Measurements from ENCODE around the gene KLF16.
"Not testable (repeated sequence)": the region's sequence is repeated elsewhere in the genome, so short reads cannot be mapped to it uniquely, and the experiment has no call there.

KLF16 gene

DNA sequence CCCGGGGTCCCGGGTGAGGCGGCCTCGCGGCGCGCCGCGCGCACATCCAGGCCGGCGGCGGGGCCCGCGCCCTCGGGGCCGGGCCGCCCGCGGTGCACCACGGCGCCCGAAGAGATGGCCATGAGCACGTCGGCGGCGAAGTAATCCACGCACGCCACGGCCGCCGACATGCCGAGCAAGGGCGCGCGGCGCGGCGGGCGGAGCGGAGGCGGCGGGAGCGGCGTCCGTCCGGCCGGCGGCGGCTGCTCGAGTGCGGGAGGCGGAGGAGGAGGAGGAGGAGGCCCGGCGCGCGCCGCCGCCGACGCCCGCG lies at the start of gene KLF16:
Gene KLF16 (minus strand): TSS at position 252 of the 310 bp plus-strand sequence. CDS start 82 bp downstream, at position 170.
- DNase-seq = no peak

DNA sequence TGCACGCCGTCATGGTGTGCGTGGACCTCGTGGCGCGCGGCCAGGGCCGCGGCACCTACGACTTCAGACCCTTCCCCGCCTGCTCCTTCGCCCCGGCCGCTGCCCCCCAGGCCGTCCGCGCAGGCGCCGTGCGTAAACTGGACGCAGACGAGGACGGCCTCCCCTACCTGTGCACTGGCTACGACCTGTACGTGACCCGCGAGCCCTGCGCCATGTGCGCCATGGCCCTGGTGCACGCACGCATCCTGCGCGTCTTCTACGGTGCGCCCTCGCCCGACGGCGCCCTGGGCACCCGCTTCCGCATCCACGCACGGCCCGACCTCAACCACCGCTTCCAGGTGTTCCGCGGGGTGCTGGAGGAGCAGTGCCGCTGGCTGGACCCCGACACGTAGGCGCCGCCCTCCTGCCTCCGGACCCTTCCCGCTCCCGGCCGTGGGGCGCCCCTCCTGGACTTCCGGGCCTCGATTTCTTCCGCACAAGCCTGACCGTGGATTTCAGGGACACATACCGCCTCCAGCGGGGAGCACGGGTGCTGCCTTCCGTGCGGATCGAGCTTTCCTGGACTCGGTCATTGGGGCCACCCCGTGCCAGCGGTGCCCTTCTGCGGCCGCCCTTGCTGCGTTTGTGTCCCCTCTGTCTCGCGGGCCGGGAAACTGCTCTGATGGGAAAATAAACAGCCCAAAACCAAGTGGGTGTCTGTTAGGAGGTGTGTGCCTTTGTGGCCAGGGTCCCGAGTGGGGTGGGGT lies 49.6 kb upstream of the KLF16 start:
- no peak for DNase-seq

DNA sequence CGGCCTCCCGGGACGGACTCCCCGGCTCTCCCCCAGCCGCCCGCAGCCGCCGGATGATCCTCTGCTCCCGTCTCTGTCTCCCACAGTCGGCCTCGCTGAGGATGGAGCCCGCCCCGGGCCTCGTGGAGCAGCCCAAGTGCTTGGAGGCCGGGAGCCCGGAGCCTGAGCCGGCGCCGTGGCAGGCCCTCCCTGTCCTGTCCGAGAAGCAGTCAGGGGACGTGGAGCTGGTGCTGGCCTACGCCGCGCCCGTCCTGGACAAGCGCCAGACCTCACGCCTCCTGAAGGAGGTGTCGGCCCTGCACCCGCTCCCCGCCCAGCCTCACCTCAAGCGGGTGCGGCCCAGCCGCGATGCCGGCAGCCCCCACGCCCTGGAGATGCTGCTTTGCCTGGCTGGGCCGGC lies 48.6 kb upstream of the KLF16 start:
- no peak for DNase-seq

DNA sequence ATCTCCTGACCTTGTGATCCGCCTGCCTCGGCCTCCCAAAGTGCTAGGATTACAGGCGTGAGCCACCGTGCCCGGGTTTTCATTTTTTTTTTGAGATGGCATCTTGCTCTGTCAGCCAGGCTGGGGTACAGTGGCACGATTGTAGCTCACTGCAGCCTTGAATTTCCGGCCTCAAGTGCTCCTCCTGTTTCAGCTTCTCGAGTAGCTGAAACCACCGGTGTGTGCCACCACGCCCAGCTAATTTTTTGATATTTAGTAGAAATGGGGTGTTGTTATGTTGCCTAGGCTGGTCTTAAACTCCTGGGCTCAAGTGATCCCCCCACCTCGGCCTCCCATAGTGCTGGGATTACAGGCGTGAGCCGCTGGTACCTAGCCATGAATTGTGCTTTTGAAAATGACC lies 47.7 kb upstream of the KLF16 start:
- no peak for DNase-seq

DNA sequence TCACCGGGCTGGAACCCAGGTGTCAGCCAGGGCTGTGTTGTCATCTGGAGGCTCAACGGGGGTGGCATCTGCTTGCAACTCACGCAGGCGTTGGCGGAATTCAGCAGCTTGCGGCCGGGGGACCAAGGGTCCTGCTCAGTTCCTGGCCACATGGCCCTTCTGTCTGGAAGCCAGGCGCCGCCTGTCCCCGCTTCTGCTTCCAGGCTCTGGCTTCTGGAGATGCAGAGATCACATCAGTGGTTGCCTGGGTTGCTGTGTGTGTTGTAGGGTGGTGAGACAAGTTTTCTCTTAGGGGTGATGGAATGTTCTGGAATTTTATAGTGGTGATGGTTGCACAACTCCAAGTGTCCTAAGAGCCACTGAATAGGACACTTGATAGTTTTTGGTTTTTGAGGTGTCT lies 46.8 kb upstream of the KLF16 start:
- peak in 6 of 56 donors; percentile 8 to 31 (median 17) for DNase-seq

DNA sequence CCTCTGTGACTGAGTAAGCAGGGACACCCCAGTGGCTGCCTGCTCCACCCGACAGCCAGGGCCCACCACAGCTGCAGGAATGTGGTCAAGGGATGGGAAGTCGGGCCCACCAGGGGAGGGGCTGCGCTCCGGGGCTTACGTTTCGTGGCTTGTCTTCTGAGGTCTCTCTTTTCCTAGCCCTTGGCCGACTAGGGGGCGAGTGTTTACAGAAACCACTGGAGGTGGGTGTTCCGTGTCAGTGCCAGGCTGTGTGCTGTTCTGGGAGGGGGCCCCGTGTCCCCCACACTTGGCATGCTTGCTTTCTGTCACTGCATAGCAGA lies 46.3 kb upstream of the KLF16 start:
- no peak for DNase-seq

DNA sequence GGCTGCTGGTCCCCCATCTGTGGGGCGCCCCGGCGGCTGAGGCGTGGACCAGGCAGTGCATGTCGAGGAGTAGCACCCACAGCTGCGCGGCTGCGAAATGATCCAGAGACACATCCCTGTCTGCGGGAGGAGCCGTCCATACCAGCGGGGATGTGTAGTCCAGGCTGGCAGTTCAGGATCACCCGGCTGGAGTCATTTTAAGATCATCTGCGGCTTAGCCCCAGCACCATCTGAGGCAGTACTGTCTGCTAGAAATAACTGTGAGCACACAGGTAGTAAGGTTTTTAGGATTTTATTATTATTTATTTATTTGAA lies 44.9 kb upstream of the KLF16 start:
- peak in 4 of 56 donors; percentile 26 to 56 (median 40) for DNase-seq

DNA sequence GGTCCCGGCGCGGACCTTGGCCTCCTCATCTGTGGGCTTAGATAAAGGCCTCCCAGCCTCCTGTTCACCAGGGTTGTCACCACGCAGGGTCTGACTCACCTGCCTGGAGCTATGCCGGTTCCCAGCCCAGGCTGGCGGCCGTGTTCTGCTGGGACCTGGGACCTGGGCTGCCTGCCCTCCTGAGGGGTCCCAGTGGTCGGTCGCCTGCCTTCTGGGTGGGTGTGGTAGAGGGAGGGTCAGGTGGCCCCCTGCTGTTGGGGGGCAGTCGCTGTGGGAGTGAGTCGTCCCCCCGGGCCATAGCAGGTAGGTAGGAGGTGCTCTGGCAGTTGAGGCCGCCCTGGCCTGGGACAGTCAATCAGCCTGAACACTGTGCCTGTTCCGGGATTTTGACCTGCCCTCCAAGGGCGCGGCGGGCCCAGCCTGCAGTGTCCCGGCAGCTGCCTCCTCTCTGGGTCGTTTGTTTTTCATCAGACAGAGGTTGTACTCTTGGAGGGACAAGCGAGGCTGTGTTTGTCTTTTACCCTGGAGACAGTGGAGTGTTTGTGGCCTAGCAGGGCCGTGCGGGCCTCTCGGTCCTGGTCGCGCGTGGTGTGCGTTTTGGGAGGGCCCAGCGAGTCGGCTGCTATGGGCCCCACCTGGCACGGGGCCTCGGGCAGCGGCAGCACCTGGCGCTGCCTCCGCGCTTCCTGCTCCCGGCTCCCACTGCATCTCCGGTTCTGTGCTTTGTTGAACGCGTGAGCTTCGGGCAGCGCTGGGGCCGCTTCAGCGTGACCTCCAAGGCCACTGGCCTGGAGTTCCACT lies 44.4 kb upstream of the KLF16 start:
- DNase-seq = peak in 28 of 56 donors; percentile 4 to 61 (median 38)

DNA sequence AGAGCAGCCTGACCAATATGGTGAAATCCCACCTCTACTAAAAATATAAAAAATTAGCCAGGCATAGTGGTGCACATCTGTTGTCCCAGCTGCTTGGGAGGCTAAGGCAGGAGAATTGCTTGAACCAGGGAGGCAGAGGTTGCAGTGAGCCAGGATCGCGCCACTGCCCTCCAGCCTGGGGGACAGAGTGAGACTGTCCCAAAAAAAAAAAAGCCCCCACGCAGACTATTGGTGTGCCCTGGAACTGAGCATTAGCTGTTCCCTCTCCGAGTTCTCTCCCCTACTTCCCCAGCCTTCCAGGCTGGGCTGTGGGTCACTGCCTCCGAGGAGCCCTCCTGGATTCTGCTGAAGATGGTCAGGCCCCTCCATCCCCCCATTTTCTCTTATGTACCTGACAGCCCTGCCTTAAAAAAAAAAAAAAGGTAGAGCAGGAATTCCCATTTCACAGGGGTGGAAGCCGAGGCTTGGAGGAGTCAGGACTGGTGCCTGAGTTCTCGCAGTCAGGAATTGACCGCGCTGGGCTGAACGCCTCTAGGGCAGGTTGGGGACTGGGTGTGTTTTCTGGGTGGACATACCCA lies 43.7 kb upstream of the KLF16 start:
- DNase-seq = no peak

DNA sequence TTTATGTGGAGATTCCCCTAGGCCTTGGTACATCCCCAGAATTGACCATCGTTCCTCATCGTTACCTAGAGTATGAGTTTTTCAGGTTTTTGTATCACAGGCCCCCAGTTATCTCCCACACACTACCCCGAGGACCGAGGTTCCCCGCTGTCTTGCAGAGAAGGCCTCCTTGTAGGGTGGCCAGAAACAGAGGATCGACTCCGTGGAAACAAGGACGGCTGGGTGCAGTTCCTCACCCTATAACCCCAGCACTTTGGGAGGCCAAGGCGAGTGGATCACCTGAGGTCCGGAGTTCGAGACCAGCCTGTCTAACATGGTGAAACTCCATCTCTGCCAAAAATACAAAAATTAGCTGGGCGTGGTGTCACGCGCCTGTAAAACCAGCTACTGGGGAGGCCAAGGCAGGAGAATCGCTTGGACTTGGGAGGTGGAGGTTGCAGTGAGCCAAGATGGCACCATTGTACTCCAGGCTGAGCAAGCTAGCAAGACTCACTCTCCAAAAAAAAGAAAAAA lies 42.5 kb upstream of the KLF16 start:
- DNase-seq = peak in 1 of 56 donors; percentile 48

DNA sequence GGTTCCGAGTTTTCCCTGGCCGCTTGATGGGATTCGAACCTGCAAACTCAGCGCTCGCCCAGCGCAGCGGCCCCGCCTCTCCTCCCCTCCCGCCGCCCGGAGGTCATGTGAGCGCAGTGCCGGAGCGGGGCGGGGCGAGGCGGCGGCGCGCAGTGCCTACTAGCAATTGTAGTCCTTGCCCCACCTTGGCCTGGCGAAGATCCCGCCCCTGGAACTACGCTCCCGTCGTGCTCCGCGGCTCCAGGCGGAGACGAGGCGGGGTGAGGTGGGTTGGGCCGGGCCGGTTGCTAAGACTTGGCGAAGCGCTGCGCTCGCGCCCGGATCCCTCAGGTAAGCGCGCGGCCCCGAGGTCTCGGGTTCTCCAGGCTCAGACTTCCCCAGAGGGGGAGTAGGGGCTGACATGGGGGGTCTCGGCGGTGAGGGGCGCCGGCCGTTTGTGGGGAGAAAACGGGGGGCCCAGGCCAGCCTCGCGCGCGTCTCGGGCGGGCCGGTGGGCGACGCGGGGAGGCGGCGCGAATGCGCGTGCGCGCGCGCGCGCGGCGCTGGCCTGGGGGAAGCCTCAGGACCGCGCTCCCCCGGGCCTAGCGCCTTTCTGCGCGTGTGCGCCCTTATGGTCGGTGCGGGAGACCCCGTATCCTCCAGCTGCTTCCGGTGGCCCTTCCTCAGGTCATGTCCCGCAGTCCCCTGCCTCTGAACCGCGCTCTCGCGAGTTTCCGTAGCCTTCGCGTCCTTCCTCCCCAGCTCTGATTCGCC lies 41.9 kb upstream of the KLF16 start, which contains the start of the genes ADAT3 and SCAMP4:
Gene ADAT3 (plus strand): TSS at position 290 of the 753 bp plus-strand sequence. CDS start 6,649 bp downstream, outside the sequence.
Gene SCAMP4 (plus strand): TSS at position 290 of the 753 bp plus-strand sequence. CDS start 9,621 bp downstream, outside the sequence.
- peak; percentile 73 to 99 (median 97) for DNase-seq

DNA sequence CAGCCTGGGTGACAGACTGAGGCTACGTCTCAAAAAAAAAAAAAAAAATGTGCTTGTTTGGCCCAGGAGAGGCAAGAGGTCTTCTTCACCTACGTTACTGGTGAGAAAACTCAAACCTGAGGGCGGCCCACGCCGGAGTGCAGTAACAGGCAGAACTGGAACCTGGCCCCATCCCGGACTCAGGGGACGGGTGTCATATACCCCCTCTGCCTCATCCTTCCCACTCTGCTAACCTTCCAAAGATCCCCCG lies 41.4 kb upstream of the KLF16 start:
- no peak for DNase-seq

DNA sequence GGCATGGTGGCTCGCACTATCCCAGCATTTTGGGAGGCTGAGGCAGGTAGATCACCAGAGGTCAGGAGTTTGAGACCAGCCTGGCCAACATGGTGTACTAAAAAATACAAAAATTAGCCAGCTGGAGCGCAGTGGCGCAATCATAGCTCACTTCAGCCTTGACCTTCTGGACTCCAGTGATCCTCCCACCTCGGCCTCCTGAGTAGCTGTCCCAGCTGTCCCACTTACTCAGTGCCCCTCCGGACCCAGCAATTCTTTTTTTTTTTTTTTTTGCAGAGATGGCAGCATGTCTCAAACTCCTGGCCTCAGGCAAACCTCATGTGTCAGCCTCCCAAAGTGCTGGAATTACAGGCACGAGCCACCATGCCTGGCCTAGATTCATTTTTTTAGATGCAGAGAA lies 39.5 kb upstream of the KLF16 start:
- no peak for DNase-seq

DNA sequence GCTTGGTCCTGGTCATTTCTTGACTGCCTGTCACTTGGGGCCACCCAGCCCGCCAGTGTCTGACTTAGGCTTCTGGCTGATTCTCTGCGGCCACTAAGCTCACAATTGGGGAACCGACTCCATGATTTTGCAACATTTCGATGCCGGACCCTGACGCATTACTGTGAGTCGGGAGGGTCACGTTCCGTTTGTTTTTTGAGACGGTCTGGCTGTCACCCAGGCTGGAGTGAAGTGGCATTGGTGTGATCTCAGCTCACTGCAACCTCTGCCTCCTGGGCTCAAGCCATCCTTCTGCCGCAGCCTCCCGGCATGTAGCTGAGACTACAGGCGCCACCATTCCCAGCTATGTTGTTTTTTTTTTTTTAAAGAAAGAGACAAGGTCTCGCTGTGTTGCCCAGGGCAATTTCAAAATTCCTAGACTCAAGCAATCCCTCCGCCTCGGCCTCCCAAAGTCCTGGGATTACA lies 38.6 kb upstream of the KLF16 start:
- peak in 11 of 56 donors; percentile 6 to 38 (median 23) for DNase-seq

DNA sequence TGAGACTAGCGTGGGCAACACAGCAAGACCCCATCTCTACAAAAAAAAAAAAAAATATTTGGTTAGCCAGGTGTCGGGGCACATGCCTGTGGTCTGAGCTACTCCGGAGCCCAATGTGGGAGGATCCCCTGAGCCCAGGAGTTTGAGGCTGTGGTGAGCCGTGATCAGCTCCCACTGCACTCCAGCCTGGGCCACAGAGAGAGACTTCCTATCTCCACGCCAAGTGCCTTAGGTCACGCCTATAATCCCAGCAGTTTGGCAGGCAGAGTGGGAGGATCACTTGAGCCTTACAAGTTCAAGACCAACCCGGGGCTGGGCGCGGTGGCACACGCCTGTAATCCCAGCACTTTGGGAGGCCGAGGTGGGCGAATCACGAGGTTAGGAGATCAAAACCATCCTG lies 33.1 kb upstream of the KLF16 start:
- DNase-seq = no peak

DNA sequence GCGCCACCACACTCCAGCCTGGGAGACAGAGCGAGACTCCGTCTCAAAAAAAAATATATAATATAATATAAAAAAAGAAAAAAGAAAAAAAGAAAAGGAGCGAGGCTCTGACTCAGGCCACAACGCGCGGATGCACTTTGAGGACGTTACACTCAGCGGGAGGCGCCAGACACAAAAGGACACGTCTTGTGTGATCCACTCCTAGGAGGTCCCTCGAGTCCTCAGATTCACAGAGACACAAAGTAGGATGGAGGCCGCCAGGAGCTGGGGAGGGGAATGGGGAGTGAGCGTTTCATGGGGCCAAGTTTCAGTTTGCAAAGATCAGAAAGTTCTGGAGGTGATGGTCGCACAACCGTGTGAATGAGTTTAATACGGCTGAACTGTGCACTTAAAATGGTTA lies 30.4 kb upstream of the KLF16 start:
- no peak for DNase-seq

DNA sequence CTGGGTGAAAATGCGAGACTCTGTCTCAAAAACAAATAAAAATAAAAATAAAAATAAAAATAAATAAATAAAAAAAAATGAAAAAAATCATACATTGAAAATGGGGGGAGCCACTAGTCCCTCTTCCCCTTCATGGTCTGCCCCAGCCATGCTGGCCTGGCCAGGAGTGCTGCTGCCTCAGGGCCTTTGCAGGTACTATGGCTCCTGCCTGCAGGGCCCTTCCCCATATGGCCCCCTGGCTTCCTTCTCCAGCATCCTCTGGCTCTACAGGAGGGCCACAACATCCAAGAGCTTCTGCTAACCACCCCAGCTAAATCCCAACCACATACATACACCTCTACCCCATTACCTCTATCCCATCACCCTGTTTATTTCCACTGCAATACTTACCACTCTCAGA lies 26.5 kb upstream of the KLF16 start:
- DNase-seq = no peak

DNA sequence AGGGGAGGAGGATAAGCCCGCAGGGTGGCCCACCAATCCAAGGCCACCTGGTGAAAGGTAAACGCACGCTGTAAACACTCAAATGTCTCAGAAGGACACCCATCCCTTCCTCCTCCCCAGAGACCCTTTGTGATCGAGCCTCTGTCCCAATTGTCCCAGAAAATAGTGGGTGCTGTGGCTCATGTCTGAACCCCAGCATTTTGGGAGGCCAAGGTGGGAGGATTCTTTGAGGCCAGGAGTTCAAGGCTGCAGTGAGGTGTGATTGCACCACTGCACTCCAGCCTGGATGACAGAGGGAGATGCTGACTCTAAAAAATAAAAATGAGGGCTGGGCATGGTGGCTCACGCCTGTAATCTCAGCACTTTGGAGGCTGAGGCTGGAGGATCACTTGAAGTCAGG lies 25.0 kb upstream of the KLF16 start:
- no peak for DNase-seq

DNA sequence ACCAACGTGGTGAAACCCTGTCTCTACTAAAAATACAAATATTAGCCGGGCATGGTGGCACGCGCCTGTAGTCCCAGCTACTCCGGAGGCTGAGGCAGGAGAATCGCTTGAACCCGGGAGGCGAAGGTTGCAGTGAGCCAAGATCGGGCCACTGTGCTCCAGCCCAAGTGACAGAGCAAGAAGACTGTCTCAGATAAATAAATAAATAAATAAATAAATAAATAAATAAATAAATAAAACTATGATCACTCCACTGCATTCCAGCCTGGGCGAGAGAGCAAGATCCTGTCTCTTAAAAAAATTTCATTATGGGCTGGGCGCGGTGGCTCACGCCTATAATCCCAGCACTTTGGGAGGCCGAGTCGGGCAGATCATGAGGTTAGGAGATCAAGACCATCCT lies 23.0 kb upstream of the KLF16 start:
- not testable (repeated sequence) for DNase-seq

DNA sequence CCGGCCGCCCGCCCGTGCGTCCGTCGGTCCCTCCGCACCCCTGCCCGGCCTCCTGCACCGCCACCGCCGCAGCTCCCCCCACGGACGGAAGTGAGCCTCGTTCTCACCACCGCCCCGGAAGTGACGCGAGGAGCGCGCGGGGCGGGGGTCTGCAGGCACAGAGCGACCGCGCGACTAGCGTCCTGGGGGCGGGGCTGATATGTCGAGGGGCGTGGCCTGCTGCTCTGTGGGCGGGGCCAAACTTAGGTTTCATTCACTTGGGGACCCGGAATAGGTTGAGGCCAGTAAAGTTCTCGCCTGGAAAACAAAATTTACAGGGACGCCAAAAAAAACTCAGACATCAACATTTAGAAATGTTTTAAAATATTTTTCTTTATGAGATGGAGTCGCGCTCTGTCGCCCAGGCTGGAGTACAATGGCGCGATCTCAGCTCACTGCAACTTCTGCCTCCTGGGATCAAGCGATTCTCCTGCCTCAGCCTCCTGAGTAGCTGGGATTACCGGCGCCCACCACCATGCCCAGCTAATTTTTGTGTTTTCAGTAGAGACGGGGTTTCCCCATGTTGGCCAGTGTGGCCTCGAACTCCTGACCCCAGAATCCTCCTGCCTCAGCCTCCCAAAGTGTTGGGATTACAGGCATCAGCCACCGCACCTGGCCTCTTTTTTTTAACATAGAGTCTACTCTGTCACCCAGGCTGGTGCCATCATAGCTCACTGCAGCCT lies 22.2 kb upstream of the KLF16 start, which contains the start of gene ABHD17A:
Gene ABHD17A (minus strand): TSS at position 99 of the 722 bp plus-strand sequence. CDS start 3,930 bp downstream, outside the sequence.
- peak; percentile 36 to 96 (median 88) for DNase-seq

Data from nucleus accumbens (tissue), 56 donors.